ENCODE results near the gene PELO.

- TF ChIP-seq CTCF (IDR thresholded peaks at IDR 0.05) (no peak), USF1 (CRISPR knock-in tag; IDR thresholded peaks at IDR 0.05) (no peak), MAX (CRISPR knock-in tag; IDR thresholded peaks at IDR 0.05) (no peak), ESRRA (CRISPR knock-in tag; IDR thresholded peaks at IDR 0.05; ENCODE audit: borderline replicate concordance) (no peak), FOXP1 (CRISPR knock-in tag; IDR thresholded peaks at IDR 0.05; ENCODE audit: borderline replicate concordance) (no peak), USF2 (CRISPR knock-in tag; IDR thresholded peaks at IDR 0.05) (no peak), FOXJ3 (CRISPR knock-in tag; IDR thresholded peaks at IDR 0.05; ENCODE audit: borderline replicate concordance) (no peak), ZNF317 (CRISPR knock-in tag; IDR thresholded peaks at IDR 0.05; ENCODE audit: borderline replicate concordance, low read depth) (no peak), ZNF512 (CRISPR knock-in tag; IDR thresholded peaks at IDR 0.05; ENCODE audit: borderline replicate concordance) (no peak), CREB1 (CRISPR knock-in tag; IDR thresholded peaks at IDR 0.05) (no peak)
Observed at GRCh38 chr5:52778781-52779180, 8.9 kb upstream of the PELO start.
